Measurements from ENCODE around the gene PLRG1. TPM values are rescaled to one million over a fixed set of nuclear protein-coding genes. Genes with fewer than 3 reads are reported as not detected.

PLRG1 gene
- total RNA-seq, 6 donors from 2014 or later = 12.9 to 60.1 (median 51.3) TPM

DNA sequence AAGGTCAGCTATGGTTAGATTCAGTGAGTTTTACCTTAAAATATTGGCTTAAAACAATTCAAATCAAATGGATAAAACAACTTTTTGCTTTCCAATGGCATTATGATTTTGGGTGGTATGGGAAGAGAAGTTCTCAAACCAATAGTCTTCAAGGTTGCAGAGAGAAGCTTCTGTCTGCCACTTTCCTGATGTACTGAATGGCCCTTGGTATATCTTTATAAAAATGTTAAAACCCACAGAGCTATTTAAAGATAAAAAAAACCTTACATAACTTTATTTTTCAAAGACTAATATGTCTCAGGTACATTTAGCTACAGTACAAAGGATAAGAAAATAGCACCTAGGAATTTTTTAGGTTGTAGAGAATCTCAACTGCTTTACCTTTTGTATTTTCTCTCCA is 33.5 kb upstream of the PLRG1 start:
- Histone ChIP-seq H3K4me3 (no peak overlapping the region), H3K27me3 (no peaks in the 10 kb centered on the region), H3K4me1 (no peaks in the 10 kb centered on the region), H3K9me3 (no peaks in the 10 kb centered on the region), H3K36me3 (no peaks in the 10 kb centered on the region), H3K27ac (no peak overlapping the region)
- ATAC-seq (ENCODE audit: low FRiP score in 2 of 2) (no peak), DNase-seq (no peak)
- no peak for TF ChIP-seq EP300 (IDR thresholded peaks at IDR 0.05)
- no peak for TF ChIP-seq POLR2AphosphoS5 (IDR thresholded peaks at IDR 0.05)
- no peak for TF ChIP-seq POLR2A (IDR thresholded peaks at IDR 0.05)
- TF ChIP-seq CTCF (IDR thresholded peaks at IDR 0.05) = no peak

DNA sequence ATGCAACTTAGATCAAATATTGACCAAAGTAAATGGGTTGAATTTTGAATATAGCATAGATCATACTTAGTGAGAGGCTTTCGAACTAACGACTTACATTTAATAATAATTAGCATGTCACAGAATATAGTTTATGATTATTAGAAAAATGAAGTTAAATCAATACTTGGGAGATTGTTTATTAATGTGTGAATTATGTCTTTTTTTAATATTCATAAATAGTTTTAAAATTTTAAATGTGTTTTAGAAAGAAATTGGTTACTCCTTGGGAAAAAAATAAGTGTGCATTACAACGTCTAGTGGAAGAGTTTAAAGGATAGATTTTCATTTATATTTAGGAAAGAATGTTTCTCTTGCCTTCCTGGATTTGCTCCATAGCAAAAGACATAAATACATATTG is 33.0 kb upstream of the PLRG1 start:
- TF ChIP-seq POLR2AphosphoS5 (IDR thresholded peaks at IDR 0.05) (no peak), EP300 (IDR thresholded peaks at IDR 0.05) (no peak), POLR2A (IDR thresholded peaks at IDR 0.05) (no peak), CTCF (IDR thresholded peaks at IDR 0.05) (no peak)
- Histone ChIP-seq H3K27me3 (no peaks in the 10 kb centered on the region), H3K4me1 (no peaks in the 10 kb centered on the region), H3K36me3 (no peaks in the 10 kb centered on the region), H3K4me3 (no peak overlapping the region), H3K9me3 (no peaks in the 10 kb centered on the region), H3K27ac (no peak overlapping the region)
- ATAC-seq (ENCODE audit: low FRiP score in 2 of 2) (no peak), DNase-seq (no peak)
- WGBS, 2 donors = 87 to 92% methylated on average over 3 of the region's 3 CpGs

DNA sequence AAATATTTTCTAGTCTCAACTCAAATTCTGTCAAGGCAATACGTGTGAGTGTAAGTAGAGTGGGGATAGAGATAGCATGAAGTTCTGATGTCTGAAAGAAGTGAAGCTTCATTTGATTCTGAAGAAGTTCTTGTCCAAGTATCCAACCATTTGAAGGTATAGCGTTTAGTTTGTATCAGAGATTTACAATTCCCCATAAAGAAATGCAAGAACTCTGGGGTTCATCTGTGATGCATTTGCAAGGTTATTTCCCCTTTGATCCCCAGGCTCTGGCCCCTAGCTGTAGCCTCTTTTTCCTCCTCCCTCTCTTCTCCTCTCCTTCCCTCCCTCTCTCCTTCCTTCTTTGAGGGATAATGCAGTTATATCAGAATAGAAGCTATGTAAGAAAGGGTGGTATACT is 32.5 kb upstream of the PLRG1 start:
- no peaks in the 10 kb centered on the region for H3K27me3 ChIP-seq
- no peak for TF ChIP-seq EP300 (IDR thresholded peaks at IDR 0.05)
- TF ChIP-seq CTCF (IDR thresholded peaks at IDR 0.05) = no peak
- ATAC-seq (ENCODE audit: low FRiP score in 2 of 2) (no peak), DNase-seq (no peak)
- H3K36me3 ChIP-seq = no peaks in the 10 kb centered on the region
- H3K9me3 ChIP-seq = no peaks in the 10 kb centered on the region
- no peak overlapping the region for H3K27ac ChIP-seq
- no peak overlapping the region for H3K4me3 ChIP-seq
- no peaks in the 10 kb centered on the region for H3K4me1 ChIP-seq
- WGBS, 2 donors = 57 to 88% methylated on average over 2 of the region's 2 CpGs

DNA sequence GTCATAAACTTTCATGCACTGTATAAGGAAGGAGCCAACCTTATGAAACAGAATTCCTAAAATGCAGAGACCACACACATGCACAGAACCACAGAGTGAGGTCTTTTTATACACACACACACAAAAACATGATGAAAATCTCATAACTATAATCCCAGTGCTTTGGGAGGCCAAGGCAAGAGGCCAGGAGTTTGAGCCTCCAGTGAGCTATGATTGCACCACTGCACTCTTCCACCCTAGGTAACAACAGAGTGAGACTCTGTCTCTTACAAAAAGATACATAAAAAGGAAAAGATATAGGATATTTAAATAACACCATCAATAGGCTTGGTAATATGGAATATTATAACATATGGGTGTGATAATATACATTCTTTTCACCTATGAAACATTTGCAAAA is 29.7 kb upstream of the PLRG1 start:
- Histone ChIP-seq H3K4me1 (no peaks in the 10 kb centered on the region), H3K4me3 (no peak overlapping the region), H3K36me3 (no peaks in the 10 kb centered on the region), H3K9me3 (no peaks in the 10 kb centered on the region), H3K27me3 (no peaks in the 10 kb centered on the region), H3K27ac (no peak overlapping the region)
- ATAC-seq (ENCODE audit: low FRiP score in 2 of 2) (no peak), DNase-seq (no peak)
- TF ChIP-seq CTCF (IDR thresholded peaks at IDR 0.05) (no peak), POLR2AphosphoS5 (IDR thresholded peaks at IDR 0.05) (no peak), EP300 (IDR thresholded peaks at IDR 0.05) (no peak), POLR2A (IDR thresholded peaks at IDR 0.05) (no peak)

DNA sequence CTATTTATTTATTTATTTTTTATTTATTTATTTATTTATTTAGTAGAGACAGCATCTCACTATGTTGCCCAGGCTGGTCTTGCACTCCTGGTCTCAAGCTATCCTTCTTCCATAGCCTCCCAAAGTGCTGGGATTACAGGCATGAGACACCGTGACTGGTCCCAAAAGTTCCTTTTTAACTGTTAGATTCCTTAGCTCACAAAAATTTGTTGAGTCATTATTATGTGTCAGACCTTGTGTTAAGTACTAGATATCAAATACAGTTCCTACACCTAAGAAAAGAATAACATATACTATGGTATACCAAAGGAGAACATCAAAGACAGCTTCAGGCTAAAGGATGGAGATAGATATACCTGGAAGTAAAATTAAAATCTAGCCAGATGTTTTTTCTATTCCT is 28.7 kb upstream of the PLRG1 start:
- DNase-seq (no peak), ATAC-seq (ENCODE audit: low FRiP score in 2 of 2) (no peak)
- TF ChIP-seq EP300 (IDR thresholded peaks at IDR 0.05) (no peak), POLR2AphosphoS5 (IDR thresholded peaks at IDR 0.05) (no peak), CTCF (IDR thresholded peaks at IDR 0.05) (no peak), POLR2A (IDR thresholded peaks at IDR 0.05) (no peak)
- Histone ChIP-seq H3K4me3 (no peak overlapping the region), H3K36me3 (no peaks in the 10 kb centered on the region), H3K9me3 (no peaks in the 10 kb centered on the region), H3K27me3 (no peaks in the 10 kb centered on the region), H3K4me1 (no peaks in the 10 kb centered on the region), H3K27ac (no peak overlapping the region)
- 52 to 75% methylated on average over 1 of the region's 1 CpG for WGBS, 2 donors

Data from upper lobe of left lung (tissue), 6 donors.